HG02884 (cell line): ENCODE results near the gene FAM241B.

ENCODE experiments used
- ATAC-seq: cut with Tn5 transposase; IDR thresholded peaks from one replicate; pipeline ENCODE4 v1.9.1; 2021; ENCODE audit warnings: mild to moderate bottlenecking, moderate library complexity; ENCODE audit not compliant: unreplicated experiment

Gene FAM241B

GRCh38 chr10:69633673-69634635 lies 3.9 kb downstream of the FAM241B start:
- ATAC-seq: no peak

DNA sequence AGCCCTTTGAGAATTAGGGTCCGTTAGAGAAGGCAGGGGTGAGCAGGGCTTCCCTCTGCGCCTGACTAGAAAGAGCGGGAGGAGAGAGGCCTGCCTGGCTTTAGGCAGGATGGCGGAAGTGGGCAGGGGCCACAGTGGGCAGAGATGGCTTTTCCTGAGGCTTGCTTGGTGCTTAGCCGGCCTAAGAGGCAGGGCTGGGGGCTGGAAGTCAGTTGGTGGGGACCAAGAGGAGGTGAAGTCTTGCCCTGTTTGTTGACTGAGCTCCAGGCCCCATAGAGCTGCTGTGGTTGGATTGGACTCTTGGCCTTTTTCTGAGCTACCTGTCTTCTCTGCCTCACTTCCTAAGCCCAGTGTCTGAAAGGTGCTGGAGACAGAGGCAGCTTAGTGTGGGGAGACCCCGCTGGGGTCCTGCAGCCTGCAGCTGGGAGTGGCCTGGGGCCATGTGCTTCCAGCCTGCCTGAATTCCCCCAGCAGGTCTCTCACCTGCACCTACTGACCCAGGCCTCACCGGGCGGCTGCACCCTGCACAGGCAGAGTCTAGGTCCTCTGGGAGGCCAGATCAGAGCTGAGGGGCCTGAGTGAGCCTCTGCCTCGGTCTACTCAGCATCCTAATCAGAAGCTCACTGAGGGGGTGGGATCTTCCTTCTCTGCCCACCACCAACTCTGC lies 4.8 kb downstream of the FAM241B start:
- ATAC-seq: no peak

DNA sequence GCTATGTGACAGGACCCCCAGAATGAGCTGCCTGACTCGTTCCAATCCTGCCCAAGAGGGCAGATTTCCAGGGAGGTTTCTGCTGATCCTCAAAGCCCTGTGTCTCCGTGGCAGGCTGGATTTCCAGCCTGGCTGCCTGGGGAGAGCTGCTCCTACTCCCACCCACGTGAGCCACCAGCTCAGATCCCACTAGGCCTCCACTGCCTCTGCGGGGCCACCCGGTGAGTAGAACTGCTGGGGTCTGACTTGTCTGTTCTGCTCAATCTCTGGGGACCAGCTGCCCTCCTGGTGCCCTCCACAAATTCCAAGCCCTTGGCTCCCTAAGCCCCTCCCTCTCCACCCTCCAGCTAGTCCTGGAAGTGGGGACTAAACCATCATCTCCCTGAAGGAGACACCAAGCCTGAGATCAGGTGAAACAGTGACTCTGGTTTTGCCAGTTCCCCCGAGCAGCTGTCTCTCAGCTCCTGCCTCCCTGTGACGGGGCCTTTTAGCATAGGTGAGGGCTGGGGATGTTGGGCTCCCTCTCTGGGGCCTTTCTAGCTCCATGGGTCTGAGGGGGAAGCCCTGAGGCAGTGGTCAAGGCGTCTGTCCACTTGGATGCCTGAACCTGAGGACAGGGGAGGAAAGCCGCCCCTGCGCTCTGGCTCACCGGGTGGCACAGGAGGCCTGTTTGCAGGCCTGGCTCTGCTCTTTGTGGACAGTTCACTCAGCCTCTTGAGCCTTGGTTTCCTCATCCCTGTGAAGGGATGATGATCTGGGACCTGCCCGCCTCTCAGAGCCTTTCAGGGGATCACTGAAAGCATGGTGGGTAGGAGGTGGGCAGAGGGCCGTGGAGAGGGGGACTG lies 5.6 kb downstream of the FAM241B start:
- ATAC-seq: no peak

GRCh38 chr10:69636273-69636575 lies 6.2 kb downstream of the FAM241B start:
- no peak for ATAC-seq

DNA sequence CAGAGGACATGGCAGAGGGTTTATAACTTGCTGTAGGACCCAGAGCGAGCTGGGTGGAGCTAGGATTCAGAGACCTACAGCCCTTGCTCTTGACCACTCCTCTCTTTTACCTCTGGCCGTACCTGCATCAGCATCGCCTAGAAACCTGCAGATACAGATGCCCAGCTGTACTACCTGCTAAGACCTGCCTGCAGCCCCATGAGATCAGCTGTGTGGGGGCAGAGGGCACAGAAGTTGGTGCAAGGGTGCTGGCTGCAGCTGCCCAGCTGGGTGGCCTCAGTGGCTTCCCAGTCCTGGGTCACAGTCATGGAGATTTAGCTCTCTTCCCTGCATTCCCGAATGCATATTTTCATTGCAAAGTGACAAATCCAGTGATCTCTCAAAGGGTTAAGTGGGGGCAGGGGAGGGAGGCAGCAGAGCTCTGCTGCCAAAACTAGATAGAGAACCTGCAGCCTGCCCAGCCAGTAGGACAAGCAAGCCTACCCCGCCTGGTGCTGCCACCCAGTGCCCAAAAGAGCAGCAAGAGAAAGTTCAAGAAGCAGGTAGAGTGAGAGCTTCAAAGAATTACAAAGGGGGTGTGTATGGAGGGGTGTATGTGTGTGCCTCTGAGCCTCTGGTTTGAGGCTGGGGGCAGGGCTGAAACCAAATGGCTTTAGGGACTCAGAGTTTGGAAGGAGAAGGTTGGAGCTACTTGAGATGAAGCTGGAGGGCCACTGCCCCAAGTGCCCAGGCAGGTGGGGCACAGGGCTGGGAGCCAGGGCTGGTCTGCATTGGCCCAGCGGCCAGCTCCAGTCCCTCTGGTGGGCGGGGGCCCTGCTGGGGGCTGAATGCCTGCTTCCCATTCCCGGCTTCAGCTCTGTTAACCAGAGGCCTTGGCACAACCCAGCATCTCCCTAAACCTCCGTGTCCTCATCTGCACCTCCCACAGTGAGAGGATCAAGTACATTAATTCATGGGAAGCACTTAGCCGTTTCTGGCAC lies 6.9 kb downstream of the FAM241B start:
- no peak for ATAC-seq

DNA sequence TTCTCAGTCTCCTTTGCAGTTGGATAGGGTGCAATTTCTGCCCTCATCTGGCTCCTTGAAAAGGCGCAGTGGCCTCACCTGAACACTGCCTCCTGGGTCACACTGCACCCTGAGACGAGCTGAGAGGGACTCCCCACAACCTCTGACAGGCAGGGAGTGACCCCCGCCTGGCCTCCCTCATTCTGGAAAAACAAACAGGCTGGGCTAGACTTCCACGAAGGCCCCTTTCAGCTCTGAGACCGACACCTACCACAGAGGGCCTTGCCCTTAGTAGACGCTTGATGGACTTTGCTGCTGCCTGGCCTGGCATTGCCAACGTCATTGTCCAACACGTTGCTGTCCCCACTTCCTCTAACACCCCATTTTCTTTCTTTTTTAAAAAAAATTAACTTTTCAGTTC lies 8.6 kb downstream of the FAM241B start:
- ATAC-seq: no peak

DNA sequence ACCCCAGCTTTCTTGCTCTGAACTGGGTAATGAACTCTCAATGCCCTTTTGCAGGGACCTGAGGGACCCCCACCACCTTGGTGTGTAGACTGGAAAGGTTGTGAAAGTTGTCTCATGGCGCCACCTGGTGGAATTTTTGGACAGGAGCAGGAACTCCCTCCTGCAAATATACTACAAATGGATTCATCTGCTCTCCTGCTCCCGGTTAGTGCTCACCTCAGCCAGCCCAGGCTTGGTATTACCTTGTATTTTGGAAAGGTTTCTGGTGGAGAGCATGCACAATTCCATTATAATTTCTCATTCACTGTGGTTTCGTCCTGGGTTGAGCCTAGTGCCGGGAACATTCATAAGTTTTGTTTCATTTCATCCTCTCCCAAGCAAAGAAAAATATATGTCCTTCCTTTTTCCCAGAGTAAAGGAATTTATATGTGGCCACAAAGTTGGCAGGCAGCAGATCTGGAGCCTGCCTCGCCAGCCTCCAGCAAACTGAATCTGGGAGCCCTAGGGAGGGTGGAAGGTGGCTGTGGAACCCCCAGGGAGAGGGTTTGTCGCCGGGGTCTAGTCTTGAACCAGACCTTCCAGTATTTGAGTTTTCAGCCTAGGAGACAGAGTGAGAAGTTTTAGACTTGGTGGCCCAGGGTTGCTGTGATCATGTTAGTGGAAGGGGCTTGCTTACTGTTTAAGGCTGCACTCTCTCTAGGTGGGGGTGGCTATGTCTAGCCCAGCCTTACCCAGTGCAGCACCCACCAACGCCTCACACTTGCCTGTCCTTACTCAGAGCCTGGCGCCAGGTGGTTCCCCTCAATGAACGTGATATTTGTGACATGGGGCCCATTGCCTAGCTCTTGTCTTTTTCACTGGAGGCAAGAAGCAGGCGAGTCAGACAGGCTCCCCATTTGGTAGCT lies 9.5 kb downstream of the FAM241B start:
- no peak for ATAC-seq

- ATAC-seq: no peak
Observed at GRCh38 chr10:69640196-69640980, 10.3 kb downstream of the FAM241B start.

DNA sequence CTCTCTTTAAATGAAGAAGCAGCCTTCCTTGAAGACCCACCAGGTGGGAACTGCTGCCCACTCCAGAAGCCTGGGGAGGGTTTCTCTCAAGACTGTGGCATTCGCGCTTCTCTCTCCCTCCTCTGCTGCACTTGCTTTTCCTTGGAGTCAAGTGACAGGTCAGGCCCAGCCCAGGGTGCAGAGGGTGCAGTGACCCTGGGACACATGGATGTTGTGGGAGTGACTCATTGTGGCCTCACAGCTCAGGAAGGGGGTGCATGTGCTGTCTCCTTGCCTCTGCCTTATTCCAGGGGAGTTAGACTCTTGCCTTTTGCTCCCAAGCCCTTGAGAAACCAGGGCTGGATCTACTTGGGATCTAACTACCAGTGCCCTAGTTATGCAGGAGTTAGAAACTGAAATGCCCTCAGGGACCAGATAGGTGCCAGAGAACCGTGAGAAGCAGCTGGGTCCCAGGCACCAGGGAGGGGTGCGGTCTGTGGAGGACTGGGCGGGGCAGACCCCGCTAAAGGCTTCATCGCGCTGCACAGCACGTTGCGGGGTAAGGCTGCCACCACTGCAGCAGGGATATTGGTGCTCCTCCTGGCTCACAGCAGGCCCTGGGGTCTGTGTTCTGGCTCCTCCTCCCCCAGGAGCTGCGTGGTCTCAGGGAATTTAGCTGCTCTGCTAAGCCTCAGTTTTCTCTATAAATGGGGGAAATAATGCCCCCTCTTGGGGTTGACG lies 11.4 kb downstream of the FAM241B start:
- no peak for ATAC-seq

DNA sequence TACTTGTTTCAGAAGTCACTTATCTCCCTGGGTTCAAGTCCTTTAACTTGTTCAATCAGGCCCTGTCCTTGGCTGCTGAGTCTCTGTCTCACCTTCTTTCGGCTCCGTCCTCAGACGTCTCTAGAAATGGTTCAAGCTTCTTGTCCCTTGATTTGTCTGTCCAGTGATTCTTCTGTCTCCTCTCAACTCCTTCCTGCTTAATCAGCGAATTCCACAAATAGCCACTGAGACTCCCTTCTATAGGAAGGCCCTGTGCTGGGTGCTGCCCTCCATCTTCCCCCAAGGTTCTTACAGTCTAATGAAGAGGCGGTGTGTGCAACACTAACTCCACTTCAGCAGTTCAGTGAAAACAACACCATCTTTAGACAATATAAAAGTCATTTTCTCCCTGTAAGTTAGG lies 12.7 kb downstream of the FAM241B start:
- ATAC-seq: no peak

- ATAC-seq: no peak
Observed at GRCh38 chr10:69643779-69644657, 14.0 kb downstream of the FAM241B start.

DNA sequence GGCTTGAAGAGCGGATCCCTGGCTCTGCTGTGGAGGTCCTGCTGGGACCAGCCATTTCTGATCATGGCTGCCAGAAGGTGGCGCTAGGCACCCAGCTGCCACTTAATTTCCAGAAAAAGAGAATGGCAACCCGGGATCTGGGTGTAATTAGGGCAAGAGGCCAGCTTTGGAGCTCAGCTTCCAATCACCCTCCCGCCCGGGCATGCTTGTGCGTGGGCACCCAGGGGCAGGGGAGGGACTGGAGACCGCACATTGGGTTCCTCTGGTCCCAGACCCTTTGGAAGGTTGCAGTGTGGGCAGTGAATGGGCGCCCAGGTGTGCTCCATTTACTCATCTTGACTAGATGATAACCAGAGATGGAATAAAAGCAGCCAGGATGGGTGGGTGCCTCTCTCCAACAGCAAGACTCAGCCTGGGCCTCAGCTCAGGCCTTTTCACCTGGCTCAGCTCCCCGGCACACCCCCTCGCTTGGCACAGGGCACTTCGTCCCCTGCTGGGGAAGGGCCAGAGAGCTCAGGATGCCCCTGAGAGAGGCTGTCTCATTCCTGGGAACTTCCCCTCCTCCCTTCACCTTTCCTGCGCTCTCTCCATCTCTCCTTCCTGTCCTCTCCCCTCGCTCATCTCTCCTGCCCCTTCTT lies 14.7 kb downstream of the FAM241B start:
- no peak for ATAC-seq

- no peak for ATAC-seq
Observed at GRCh38 chr10:69645296-69646184, 15.5 kb downstream of the FAM241B start.

GRCh38 chr10:69646185-69647060 lies 16.4 kb downstream of the FAM241B start:
- ATAC-seq: no peak
